GM21381 (cell line): ENCODE measurements around the gene DNAJC15.

Experiments used
- ATAC-seq: cut with Tn5 transposase; IDR thresholded peaks from one replicate; pipeline ENCODE4 v1.9.1; 2021; ENCODE audit warnings: mild to moderate bottlenecking, moderate library complexity; ENCODE audit not compliant: unreplicated experiment

DNAJC15 gene

GRCh38 chr13:43123856-43124255, 100.5 kb downstream of the DNAJC15 start:
- ATAC-seq, result no peak

GRCh38 chr13:43124490-43124889, 101.1 kb downstream of the DNAJC15 start:
- no peak for ATAC-seq

GRCh38 chr13:43126420-43126819, 103.0 kb downstream of the DNAJC15 start:
- ATAC-seq, result no peak

GRCh38 chr13:43127103-43127798, 103.9 kb downstream of the DNAJC15 start:
- no peak for ATAC-seq

- no peak for ATAC-seq
Measured at GRCh38 chr13:43127827-43128226, 104.4 kb downstream of the DNAJC15 start.

- ATAC-seq, result no peak
Measured at GRCh38 chr13:43128504-43128961, 105.1 kb downstream of the DNAJC15 start.

GRCh38 chr13:43129066-43129465, 105.7 kb downstream of the DNAJC15 start:
- no peak for ATAC-seq

GRCh38 chr13:43129511-43130110, 106.2 kb downstream of the DNAJC15 start:
- ATAC-seq, result no peak

GRCh38 chr13:43132257-43132656, 108.9 kb downstream of the DNAJC15 start:
- ATAC-seq, result no peak

GRCh38 chr13:43132911-43133310, 109.5 kb downstream of the DNAJC15 start:
- ATAC-seq, result no peak

GRCh38 chr13:43133792-43134191, 110.4 kb downstream of the DNAJC15 start:
- ATAC-seq, result no peak

- no peak for ATAC-seq
Measured at GRCh38 chr13:43134868-43135267, 111.5 kb downstream of the DNAJC15 start.

- ATAC-seq, result no peak
Measured at GRCh38 chr13:43135516-43135915, 112.1 kb downstream of the DNAJC15 start.

GRCh38 chr13:43136920-43137575, 113.7 kb downstream of the DNAJC15 start:
- no peak for ATAC-seq

- no peak for ATAC-seq
Measured at GRCh38 chr13:43139211-43139610, 115.8 kb downstream of the DNAJC15 start.

GRCh38 chr13:43139921-43140320, 116.5 kb downstream of the DNAJC15 start:
- ATAC-seq, result no peak

GRCh38 chr13:43140985-43141384, 117.6 kb downstream of the DNAJC15 start:
- ATAC-seq, result no peak

- no peak for ATAC-seq
Measured at GRCh38 chr13:43141685-43142084, 118.3 kb downstream of the DNAJC15 start.

GRCh38 chr13:43143591-43143990, 120.2 kb downstream of the DNAJC15 start:
- no peak for ATAC-seq

- no peak for ATAC-seq
Measured at GRCh38 chr13:43145534-43146196, 122.3 kb downstream of the DNAJC15 start.

GRCh38 chr13:43146400-43146799, 123.0 kb downstream of the DNAJC15 start:
- no peak for ATAC-seq
